SK-N-SH (cell line): ENCODE measurements around the gene IFI27L1. TPM values are rescaled to one million over a fixed set of nuclear protein-coding genes. Genes with fewer than 3 reads are reported as not detected.

Source experiments
- CTCF ChIA-PET: fragments of 300-600, 350-600 bp; formaldehyde crosslinking; extraction: SDS; loops from one replicate; lab custom pipeline; 2021; lab: Yijun Ruan, JAX
- POLR2A ChIA-PET: fragments of 350-600 bp; sonication (Branson Sonifier 250); formaldehyde crosslinking; extraction: SDS; loops from one replicate; lab custom pipeline; 2020; ENCODE audit warnings: antibody characterized with exemption, inconsistent platforms; lab: Yijun Ruan, JAX
- DNase-seq: peaks from one replicate; pipeline ENCODE4 v3.0.0; 2012
- H2AFZ ChIP-seq: fragments of 200-600 bp; sonication (generic); 2 replicates; pipeline ENCODE4 v1.8.1; 2016; ENCODE audit warnings: antibody characterized with exemption, mild to moderate bottlenecking, low read depth
- H3F3A ChIP-seq: fragments of 200-600 bp; sonication (generic); replicated peaks from 2 replicates; pipeline ENCODE3; 2016; ENCODE audit warnings: antibody characterized with exemption, mild to moderate bottlenecking; ENCODE audit not compliant: insufficient read depth
- H3K27ac ChIP-seq, 2 experiments: fragments of 200-500 bp in 1 of 2; fragments of 200-600 bp in 1 of 2; sonication (Bioruptor generic) in 1 of 2; sonication (generic), shearing (Covaris generic) in 1 of 2; 2 replicates each; pipeline versions ENCODE4 v1.5.1 to v1.6.1; 2014 to 2016; ENCODE audit warnings: low read depth in 2 of 2, inconsistent platforms in 1 of 2, low read length in 1 of 2, mild to moderate bottlenecking in 1 of 2, mixed read lengths in 1 of 2
- H3K27me3 ChIP-seq: fragments of 200-600 bp; sonication (generic), shearing (Covaris generic); 2 replicates; pipeline ENCODE4 v1.6.1; 2016; ENCODE audit warnings: mixed run types; ENCODE audit not compliant: insufficient read depth
- H3K36me3 ChIP-seq, 2 experiments: fragments of 200-500 bp in 1 of 2; fragments of 200-600 bp in 1 of 2; sonication (Bioruptor generic) in 1 of 2; sonication (generic) in 1 of 2; replicated peaks in 1 of 2; 2 replicates each; pipeline versions ENCODE3 to v1.5.1; 2014 to 2016; ENCODE audit warnings: low read length in 1 of 2, mild to moderate bottlenecking in 1 of 2; ENCODE audit not compliant: insufficient read depth in 2 of 2, control insufficient read depth in 1 of 2
- H3K4me1 ChIP-seq, 2 experiments: fragments of 200-500 bp in 1 of 2; fragments of 200-600 bp in 1 of 2; sonication (Bioruptor generic) in 1 of 2; sonication (generic), shearing (Covaris generic) in 1 of 2; 2 replicates each; pipeline versions ENCODE4 v1.5.1 to v1.6.1; 2014 to 2016; ENCODE audit warnings: low read depth in 1 of 2, low read length in 1 of 2, mixed run types in 1 of 2; ENCODE audit not compliant: insufficient read depth in 2 of 2, control insufficient read depth in 1 of 2
- H3K4me2 ChIP-seq: fragments of 200-600 bp; sonication (generic), shearing (Covaris generic); 2 replicates; pipeline ENCODE4 v1.6.1; 2017; ENCODE audit warnings: mixed run types
- H3K4me3 ChIP-seq, 2 experiments: fragments of 200-500 bp in 1 of 2; fragments of 200-600 bp in 1 of 2; sonication (Bioruptor generic) in 1 of 2; sonication (generic), shearing (Covaris generic) in 1 of 2; 2 replicates each; pipeline versions ENCODE4 v1.5.1 to v1.8.1; 2014 to 2016; ENCODE audit warnings: low read depth in 2 of 2, inconsistent platforms in 1 of 2, low read length in 1 of 2, mild to moderate bottlenecking in 1 of 2, mixed read lengths in 1 of 2, moderate library complexity in 1 of 2
- H3K79me2 ChIP-seq: fragments of 200-600 bp; sonication (generic); 2 replicates; pipeline ENCODE4 v1.8.1; 2017; ENCODE audit warnings: mild to moderate bottlenecking; ENCODE audit not compliant: insufficient read depth
- H3K9ac ChIP-seq: fragments of 200-600 bp; sonication (generic); 2 replicates; pipeline ENCODE4 v1.6.1; 2017; ENCODE audit warnings: mixed run types
- H3K9me2 ChIP-seq: fragments of 200-600 bp; sonication (generic); 2 replicates; pipeline ENCODE4 v1.6.1; 2017; ENCODE audit warnings: mixed run types
- H3K9me3 ChIP-seq: fragments of 200-600 bp; sonication (generic); 2 replicates; pipeline ENCODE4 v1.6.1; 2017; ENCODE audit warnings: mixed run types, mild to moderate bottlenecking, moderate library complexity
- H4K20me1 ChIP-seq: fragments of 200-600 bp; sonication (generic); 2 replicates; pipeline ENCODE4 v1.6.1; 2017; ENCODE audit warnings: mild to moderate bottlenecking, mixed run types; ENCODE audit not compliant: insufficient read depth
- EP300 ChIP-seq, 2 experiments: IDR thresholded peaks; 2 replicates each; pipeline versions ENCODE4 v1.4.0 to v1.6.1; 2012; ENCODE audit warnings: borderline replicate concordance in 1 of 2, low read depth in 1 of 2, low read length in 1 of 2
- FOSL2 ChIP-seq: IDR thresholded peaks from 2 replicates; pipeline ENCODE4 v1.4.0; 2012; ENCODE audit warnings: low read depth, mild to moderate bottlenecking, moderate library complexity, borderline replicate concordance
- FOXJ3 ChIP-seq: sonication (generic); formaldehyde crosslinking; IDR thresholded peaks from 2 replicates; pipeline ENCODE4 v1.5.1; 2020; ENCODE audit warnings: mild to moderate bottlenecking, missing genetic modification reagents
- MEF2A ChIP-seq: IDR thresholded peaks from 2 replicates; pipeline ENCODE4 v1.4.0; 2012; ENCODE audit warnings: low read depth, borderline replicate concordance
- NRF1 ChIP-seq: IDR thresholded peaks from 2 replicates; pipeline ENCODE4 v1.6.1; 2012; ENCODE audit warnings: low read depth, mild to moderate bottlenecking, low read length
- RAD21 ChIP-seq: IDR thresholded peaks from 2 replicates; pipeline ENCODE4 v1.6.1; 2012; ENCODE audit warnings: mild to moderate bottlenecking, low read length
- RCOR1 ChIP-seq: fragments of 150-350 bp; IDR thresholded peaks from 2 replicates; pipeline ENCODE4 v1.6.1; 2017; ENCODE audit warnings: antibody characterized with exemption, low read length
- RFX5 ChIP-seq: IDR thresholded peaks from 2 replicates; pipeline ENCODE4 v1.6.1; 2012; ENCODE audit warnings: mild to moderate bottlenecking, improper control_type of control experiment, low read length
- SMC3 ChIP-seq: IDR thresholded peaks from 2 replicates; pipeline ENCODE4 v1.6.1; 2012; ENCODE audit warnings: low read depth, low read length, improper control_type of control experiment
- TAF1 ChIP-seq: IDR thresholded peaks from 2 replicates; pipeline ENCODE4 v1.6.1; 2012; ENCODE audit warnings: low read depth, mild to moderate bottlenecking, low read length, moderate library complexity, borderline replicate concordance
- TCF12 ChIP-seq: IDR thresholded peaks from 2 replicates; pipeline ENCODE4 v1.4.0; 2012
- TEAD4 ChIP-seq: IDR thresholded peaks from 2 replicates; pipeline ENCODE4 v1.4.0; 2012; ENCODE audit warnings: mild to moderate bottlenecking, borderline replicate concordance; ENCODE audit not compliant: insufficient read depth
- YY1 ChIP-seq: IDR thresholded peaks from 2 replicates; pipeline ENCODE4 v1.4.0; 2012; ENCODE audit warnings: low read depth, mild to moderate bottlenecking
- WGBS: methylation state at CpG from one replicate; pipeline ENCODE4 v1.1.6; 2017; ENCODE audit warnings: low lambda C conversion rate; 5-methylcytosine and 5-hydroxymethylcytosine counted together
- polyA plus RNA-seq, 3 experiments: library from polyadenylated mRNA; depleted of rRNA; stranded (reverse); fragments of >200 nt; gene quantifications; 2 replicates each; pipeline ENCODE4 v1.2.3, GENCODE V29; 2012
- TF ChIP-seq, protein P1 (sequence below): IDR thresholded peaks from 2 replicates; pipeline ENCODE4 v1.4.0; 2012; ENCODE audit warnings: low read depth, borderline replicate concordance
- TF ChIP-seq, protein P2 (sequence below): IDR thresholded peaks from 2 replicates; pipeline ENCODE4 v1.4.0; 2012; ENCODE audit warnings: low read depth
- TF ChIP-seq, protein P3 (sequence below): fragments of 150-350 bp; IDR thresholded peaks from 2 replicates; pipeline ENCODE4 v1.6.1; 2017; ENCODE audit warnings: antibody characterized with exemption, low read length, low read depth, borderline replicate concordance

Gene IFI27L1
- polyA plus RNA-seq, 1 of the 3 experiments (the other 2 are of a cell fraction): 35.3 TPM

GRCh38 chr14:94143711-94144110 lies 62.6 kb downstream of the IFI27L1 start:
- Histone ChIP-seq H3F3A (no peaks in the 10 kb centered on the region), H3K36me3 (no peaks in the 10 kb centered on the region), H3K9ac (no peak overlapping the region), H3K79me2 (no peaks in the 10 kb centered on the region), H3K4me1 (no peaks in the 10 kb centered on the region), H2AFZ (no peak overlapping the region), H3K9me2 (no peaks in the 10 kb centered on the region), H4K20me1 (no peaks in the 10 kb centered on the region), H3K4me2 (no peak overlapping the region), H3K27me3 (no peaks in the 10 kb centered on the region), H3K4me3 (no peak overlapping the region), H3K9me3 (no peaks in the 10 kb centered on the region), H3K27ac (no peak overlapping the region)
- TF ChIP-seq, protein P1, sequence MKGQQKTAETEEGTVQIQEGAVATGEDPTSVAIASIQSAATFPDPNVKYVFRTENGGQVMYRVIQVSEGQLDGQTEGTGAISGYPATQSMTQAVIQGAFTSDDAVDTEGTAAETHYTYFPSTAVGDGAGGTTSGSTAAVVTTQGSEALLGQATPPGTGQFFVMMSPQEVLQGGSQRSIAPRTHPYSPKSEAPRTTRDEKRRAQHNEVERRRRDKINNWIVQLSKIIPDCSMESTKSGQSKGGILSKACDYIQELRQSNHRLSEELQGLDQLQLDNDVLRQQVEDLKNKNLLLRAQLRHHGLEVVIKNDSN: no peak
- DNase-seq: no peak
- ChIA-PET CTCF (interaction anchor here (1.3 to 4.7 kb wide), 5 partner anchors 13 to 488 kb away, joined by 3 to 28 read pairs (median 13); partner anchors contain the start of gene IFI27L2), POLR2A (no interaction called here)
- 71% methylated on average over 4 of the region's 4 CpGs for WGBS

DNA sequence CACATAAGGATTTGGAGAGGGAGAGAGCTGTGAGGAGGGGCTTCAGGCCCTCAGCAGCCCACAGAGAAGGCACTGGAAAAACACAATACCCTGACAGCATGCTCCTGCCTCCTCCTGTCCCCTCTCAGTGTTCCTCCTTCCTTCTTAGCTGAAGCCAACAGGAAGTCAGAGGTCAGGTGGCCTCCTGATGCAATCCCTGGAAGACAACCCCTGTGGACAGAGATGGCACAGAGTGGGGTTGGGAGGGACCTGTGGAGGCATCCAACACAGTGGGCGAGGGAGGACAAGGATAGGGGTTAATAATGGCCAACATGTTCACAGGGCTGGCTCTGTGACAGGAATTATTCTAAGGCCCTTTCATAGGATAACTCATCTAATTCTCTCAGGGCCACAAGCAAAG lies 63.7 kb downstream of the IFI27L1 start:
- Histone ChIP-seq H3K36me3 (no peaks in the 10 kb centered on the region), H3K27me3 (no peaks in the 10 kb centered on the region), H3K4me2 (no peak overlapping the region), H3K9ac (no peak overlapping the region), H3K9me2 (no peaks in the 10 kb centered on the region), H4K20me1 (no peaks in the 10 kb centered on the region), H3K9me3 (no peaks in the 10 kb centered on the region), H2AFZ (no peak overlapping the region), H3K4me1 (no peaks in the 10 kb centered on the region), H3K4me3 (no peak overlapping the region), H3K27ac (no peak overlapping the region), H3K79me2 (no peaks in the 10 kb centered on the region)
- whole genome bisulfite sequencing: 88% methylated on average over 1 of the region's 1 CpG
- POLR2A ChIA-PET: no interaction called here
- no peak for TF ChIP-seq SMC3
- TF ChIP-seq TAF1: no peak
- TF ChIP-seq RCOR1: no peak
- no peak for TF ChIP-seq YY1
- TF ChIP-seq, all 33 proteins: peak for 0
- no peak for DNase-seq
- no peaks in the 10 kb centered on the region for H3F3A ChIP-seq
- CTCF ChIA-PET: interaction anchor here (0.8 to 4.7 kb wide), 2 partner anchors 14 to 20 kb away, joined by 3 to 28 read pairs; partner anchors contain the start of gene IFI27L2

DNA sequence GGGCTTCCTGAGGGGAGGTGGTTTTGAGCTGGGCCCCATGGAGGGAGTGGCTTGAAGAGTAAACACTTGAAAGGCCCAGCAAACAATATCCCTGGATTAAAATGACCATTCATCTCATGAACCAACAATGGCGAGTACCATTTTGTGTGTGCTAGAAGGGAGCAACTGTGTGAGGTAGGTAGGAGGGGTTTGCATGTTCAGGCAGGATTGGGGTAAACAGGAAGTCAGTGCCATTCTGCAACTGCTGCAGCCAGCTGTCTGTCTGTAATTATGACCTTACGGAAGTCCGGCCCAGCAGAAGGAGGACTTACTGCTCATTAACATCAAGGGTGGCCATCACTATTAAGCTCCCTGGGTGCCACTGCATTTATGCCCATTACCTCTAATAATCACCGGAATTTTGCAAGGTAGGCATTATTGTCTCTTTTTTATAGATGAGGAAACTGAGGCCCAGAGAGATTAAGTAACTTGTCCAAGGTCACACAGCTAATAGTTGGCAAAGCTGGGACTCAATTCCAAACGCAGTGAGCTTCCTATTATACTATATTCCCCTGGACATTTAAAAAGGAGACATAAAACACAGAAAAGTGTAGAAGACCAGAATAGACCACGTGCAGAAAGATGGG lies 64.9 kb downstream of the IFI27L1 start:
- DNase-seq: no peak
- Histone ChIP-seq H4K20me1 (no peaks in the 10 kb centered on the region), H3K4me1 (no peaks in the 10 kb centered on the region), H3K36me3 (no peaks in the 10 kb centered on the region), H3K27ac (no peak overlapping the region), H3K4me2 (no peak overlapping the region), H3K9me2 (no peaks in the 10 kb centered on the region), H3K4me3 (no peak overlapping the region), H3K9ac (no peak overlapping the region), H3K9me3 (no peaks in the 10 kb centered on the region), H3K79me2 (no peaks in the 10 kb centered on the region), H2AFZ (no peak overlapping the region), H3K27me3 (no peaks in the 10 kb centered on the region; the same call in 1 of the 2 replicates), H3F3A (no peaks in the 10 kb centered on the region)
- ChIA-PET CTCF (interaction anchor here (0.9 to 1.3 kb wide), 3 partner anchors 9 to 110 kb away, joined by 3 to 7 read pairs (median 5); no protein-coding TSS in a partner anchor), POLR2A (no interaction called here)
- 65% methylated on average over 6 of the region's 6 CpGs for WGBS
- TF ChIP-seq MEF2A: no peak
- no peak for TF ChIP-seq FOSL2
- TF ChIP-seq NRF1: no peak
- TF ChIP-seq, protein P2, sequence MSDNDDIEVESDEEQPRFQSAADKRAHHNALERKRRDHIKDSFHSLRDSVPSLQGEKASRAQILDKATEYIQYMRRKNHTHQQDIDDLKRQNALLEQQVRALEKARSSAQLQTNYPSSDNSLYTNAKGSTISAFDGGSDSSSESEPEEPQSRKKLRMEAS: no peak
- TF ChIP-seq EP300 (IDR thresholded peaks at IDR 0.05; ENCODE audit: borderline replicate concordance in 1 of 2, low read depth in 1 of 2, low read length in 1 of 2): no peak
- no peak for TF ChIP-seq TAF1
- no peak for TF ChIP-seq RFX5
- TF ChIP-seq TEAD4: no peak
- TF ChIP-seq, protein P3, sequence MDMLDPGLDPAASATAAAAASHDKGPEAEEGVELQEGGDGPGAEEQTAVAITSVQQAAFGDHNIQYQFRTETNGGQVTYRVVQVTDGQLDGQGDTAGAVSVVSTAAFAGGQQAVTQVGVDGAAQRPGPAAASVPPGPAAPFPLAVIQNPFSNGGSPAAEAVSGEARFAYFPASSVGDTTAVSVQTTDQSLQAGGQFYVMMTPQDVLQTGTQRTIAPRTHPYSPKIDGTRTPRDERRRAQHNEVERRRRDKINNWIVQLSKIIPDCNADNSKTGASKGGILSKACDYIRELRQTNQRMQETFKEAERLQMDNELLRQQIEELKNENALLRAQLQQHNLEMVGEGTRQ: no peak
- TF ChIP-seq, protein P1: no peak
- no peak for TF ChIP-seq TCF12
- TF ChIP-seq FOXJ3 (CRISPR knock-in tag): no peak
- TF ChIP-seq RCOR1: no peak
- no peak for TF ChIP-seq YY1
- no peak for TF ChIP-seq RAD21
